ENCODE data around the gene SLC44A1.
A peak's percentile ranks its signal among the peaks of the same experiment; 100 is the strongest.
"Not testable (repeated sequence)": the region's sequence is repeated elsewhere in the genome, so short reads cannot be mapped to it uniquely, and the experiment has no call there.

SLC44A1 gene

GRCh38 chr9:105243015-105243686 lies 1.3 kb upstream of the SLC44A1 start:
- DNase-seq: no peak

- DNase-seq: no peak
These were observed 230 bp downstream of the SLC44A1 start for GRCh38 chr9:105244734-105245028.

- DNase-seq: peak; percentile 78
These were observed 809 bp downstream of the SLC44A1 start for GRCh38 chr9:105245029-105245890.

GRCh38 chr9:105245891-105246161 lies 1.4 kb downstream of the SLC44A1 start:
- DNase-seq: no peak

GRCh38 chr9:105246656-105247173 lies 2.3 kb downstream of the SLC44A1 start:
- no peak for DNase-seq

GRCh38 chr9:105248691-105249090 lies 4.2 kb downstream of the SLC44A1 start:
- DNase-seq: no peak

GRCh38 chr9:105251133-105251532 lies 6.7 kb downstream of the SLC44A1 start:
- DNase-seq: no peak

GRCh38 chr9:105251733-105252404 lies 7.4 kb downstream of the SLC44A1 start:
- DNase-seq: peak; percentile 10

- DNase-seq: no peak
These were observed 7.9 kb downstream of the SLC44A1 start for GRCh38 chr9:105252405-105252756.

- peak; percentile 74 for DNase-seq
These were observed 9.8 kb downstream of the SLC44A1 start for GRCh38 chr9:105254226-105254625.

GRCh38 chr9:105255421-105255820 lies 11.0 kb downstream of the SLC44A1 start:
- no peak for DNase-seq

- DNase-seq: not testable (repeated sequence)
These were observed 12.1 kb downstream of the SLC44A1 start for GRCh38 chr9:105256569-105256968.

- peak; percentile 60 for DNase-seq
These were observed 13.4 kb downstream of the SLC44A1 start for GRCh38 chr9:105257809-105258208.

GRCh38 chr9:105258225-105258737 lies 13.8 kb downstream of the SLC44A1 start:
- no peak for DNase-seq

- DNase-seq: no peak
These were observed 14.8 kb downstream of the SLC44A1 start for GRCh38 chr9:105259274-105259673.

- no peak for DNase-seq
These were observed 15.5 kb downstream of the SLC44A1 start for GRCh38 chr9:105259731-105260612.

GRCh38 chr9:105262497-105262896 lies 18.0 kb downstream of the SLC44A1 start:
- DNase-seq: no peak

- DNase-seq: no peak
These were observed 19.9 kb downstream of the SLC44A1 start for GRCh38 chr9:105264380-105264779.

- not testable (repeated sequence) for DNase-seq
These were observed 23.8 kb downstream of the SLC44A1 start for GRCh38 chr9:105268254-105268653.

- DNase-seq: no peak
These were observed 25.1 kb downstream of the SLC44A1 start for GRCh38 chr9:105269593-105269992.

GRCh38 chr9:105270711-105271110 lies 26.3 kb downstream of the SLC44A1 start:
- DNase-seq: no peak

GRCh38 chr9:105273731-105274130 lies 29.3 kb downstream of the SLC44A1 start:
- DNase-seq: no peak

- DNase-seq: no peak
These were observed 30.7 kb downstream of the SLC44A1 start for GRCh38 chr9:105275111-105275510.
